GM08714 (cell line): Measurements from ENCODE around the gene ASTN2.

Experiments
- H3K4me3 ChIP-seq: fragments of 200-500 bp; sonication (Bioruptor generic); 2 replicates; pipeline ENCODE4 v1.5.1; 2014; ENCODE audit warnings: mild to moderate bottlenecking, low read length, inconsistent platforms
- ZNF274 ChIP-seq: IDR thresholded peaks from 2 replicates; pipeline ENCODE4 v1.6.1; 2012; ENCODE audit warnings: mild to moderate bottlenecking, low read depth, low read length

The ASTN2 gene

GRCh38 chr9:117060963-117061362 lies 353.9 kb downstream of the ASTN2 start:
- H3K4me3 ChIP-seq = no peak overlapping the region
- TF ChIP-seq ZNF274 = no peak

DNA sequence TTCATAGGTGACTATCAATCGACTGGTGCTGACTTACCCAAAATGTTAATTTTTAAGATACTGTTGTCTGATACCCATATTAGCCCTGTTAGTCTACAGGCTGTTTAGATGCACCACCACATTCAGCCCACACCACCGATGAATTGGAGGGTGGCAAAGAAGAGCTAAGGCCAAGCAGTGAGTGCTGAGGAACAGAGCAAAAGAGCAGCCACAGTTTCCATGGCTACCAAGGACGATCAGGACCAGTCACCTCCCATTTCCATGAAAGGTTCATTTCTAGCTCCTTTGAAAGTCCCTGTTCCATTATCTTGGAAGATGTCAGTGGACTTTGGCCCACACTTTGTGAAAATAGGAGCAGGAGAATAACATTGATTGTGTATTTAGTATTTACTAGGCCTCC lies 364.9 kb downstream of the ASTN2 start:
- H3K4me3 ChIP-seq = no peak overlapping the region
- TF ChIP-seq ZNF274 = no peak

- no peak for TF ChIP-seq ZNF274
- no peak overlapping the region for H3K4me3 ChIP-seq
These were observed 368.1 kb downstream of the ASTN2 start for GRCh38 chr9:117046666-117047327.

DNA sequence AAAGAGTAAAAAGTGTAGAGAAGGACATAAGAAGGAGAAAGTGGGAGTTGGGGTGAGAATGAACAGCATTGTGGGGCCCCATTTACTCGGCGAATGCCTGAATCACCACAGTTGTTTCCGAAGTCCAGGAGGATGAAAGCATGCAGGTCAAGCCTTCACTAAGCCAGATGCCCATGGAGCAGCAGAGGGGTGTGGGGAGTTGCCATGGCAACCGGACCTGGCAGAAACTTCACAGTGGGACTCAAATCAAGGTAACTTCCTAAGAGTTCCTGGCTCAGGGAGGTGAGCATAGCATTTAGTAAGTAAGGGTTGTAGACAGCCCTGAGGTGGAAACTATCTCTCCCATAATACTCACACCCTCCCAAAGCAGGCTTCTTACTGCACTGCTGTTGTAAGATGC lies 370.6 kb downstream of the ASTN2 start:
- H3K4me3 ChIP-seq = no peak overlapping the region
- no peak for TF ChIP-seq ZNF274

DNA sequence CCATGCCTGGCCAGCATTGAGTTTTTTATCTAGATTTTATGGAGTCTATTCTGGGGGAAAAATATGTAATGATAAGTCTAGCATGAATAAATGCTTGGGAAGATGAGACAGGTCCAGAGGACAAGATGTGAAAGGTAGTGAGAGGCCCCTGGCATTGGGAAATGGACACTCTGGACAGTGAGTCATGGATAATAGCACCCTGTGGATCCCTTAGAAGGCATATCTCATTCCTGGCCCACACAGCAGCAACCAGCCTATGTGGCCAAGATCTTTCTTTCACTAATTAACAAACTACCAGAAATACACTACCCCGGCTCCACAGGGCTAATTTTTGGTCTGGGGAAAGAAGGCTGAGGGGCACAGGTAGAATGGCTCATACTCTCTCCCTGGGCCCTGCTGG lies 371.7 kb downstream of the ASTN2 start:
- H3K4me3 ChIP-seq = no peak overlapping the region
- TF ChIP-seq ZNF274 = no peak

DNA sequence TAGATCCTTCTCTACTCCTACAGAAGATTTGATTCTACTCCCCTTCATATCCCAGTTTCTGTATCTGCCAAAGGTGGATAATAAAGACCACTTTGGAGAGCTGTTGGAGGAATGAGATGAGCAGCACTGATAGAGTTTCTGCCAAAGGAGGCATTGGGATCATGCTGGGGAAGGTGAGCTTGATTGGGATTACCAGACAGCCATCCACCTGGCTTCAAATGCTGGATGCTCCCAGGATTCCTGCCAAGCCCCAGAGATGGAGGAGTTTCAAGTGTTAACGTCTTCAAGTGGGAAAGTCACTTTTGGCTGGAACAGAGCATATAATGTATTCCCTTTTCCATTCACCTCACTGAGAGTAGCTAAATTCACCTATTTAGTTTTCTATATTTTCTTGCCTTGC lies 379.3 kb downstream of the ASTN2 start:
- no peak overlapping the region for H3K4me3 ChIP-seq
- TF ChIP-seq ZNF274 = no peak

DNA sequence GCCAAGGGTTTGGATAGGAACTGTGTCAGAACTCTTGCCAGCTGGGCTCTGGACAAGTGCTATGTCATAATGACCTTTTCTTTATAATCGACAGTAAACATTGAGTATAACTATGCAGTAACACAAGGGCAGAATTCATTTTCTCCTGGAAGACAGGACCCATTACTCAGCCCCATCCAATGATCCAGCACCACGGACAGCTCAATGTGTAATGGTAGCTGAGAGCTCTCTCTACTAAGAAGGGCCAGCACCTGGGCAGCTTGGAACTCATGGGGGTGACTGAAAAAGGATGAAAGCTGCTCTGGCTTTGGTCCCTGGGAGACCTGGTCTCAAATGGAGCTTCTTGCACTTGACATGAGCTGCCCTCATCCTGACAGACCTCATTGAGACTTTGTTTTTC lies 380.0 kb downstream of the ASTN2 start:
- TF ChIP-seq ZNF274 = no peak

DNA sequence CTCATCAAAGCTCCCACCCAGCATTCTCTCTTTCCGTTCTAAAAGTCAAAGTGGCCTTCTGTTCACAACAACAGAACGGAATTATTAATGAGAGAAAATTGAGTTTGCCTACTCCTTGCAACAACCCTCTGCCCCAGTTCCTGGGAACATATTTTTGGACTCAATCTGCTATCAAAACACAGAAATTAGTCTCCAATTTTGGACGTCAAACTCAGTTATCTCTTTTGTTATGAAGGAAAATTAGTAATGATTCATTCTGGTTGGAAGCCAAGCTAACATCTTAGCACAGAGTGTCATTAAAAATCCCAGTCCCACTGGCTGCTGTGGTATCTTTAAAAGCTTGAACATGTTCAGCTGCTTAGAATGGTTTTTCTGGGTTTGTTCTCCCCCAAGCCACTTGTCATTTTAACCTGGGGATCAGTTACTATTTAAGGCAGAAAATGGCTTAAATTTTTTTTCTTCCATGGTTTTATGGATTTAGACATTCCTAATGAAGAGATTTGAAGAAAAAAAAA lies 384.5 kb downstream of the ASTN2 start:
- no peak overlapping the region for H3K4me3 ChIP-seq
- no peak for TF ChIP-seq ZNF274

More for the DNA sequence above, 380.0 kb downstream of the ASTN2 start:
- H3K4me3 ChIP-seq = no peak overlapping the region

DNA sequence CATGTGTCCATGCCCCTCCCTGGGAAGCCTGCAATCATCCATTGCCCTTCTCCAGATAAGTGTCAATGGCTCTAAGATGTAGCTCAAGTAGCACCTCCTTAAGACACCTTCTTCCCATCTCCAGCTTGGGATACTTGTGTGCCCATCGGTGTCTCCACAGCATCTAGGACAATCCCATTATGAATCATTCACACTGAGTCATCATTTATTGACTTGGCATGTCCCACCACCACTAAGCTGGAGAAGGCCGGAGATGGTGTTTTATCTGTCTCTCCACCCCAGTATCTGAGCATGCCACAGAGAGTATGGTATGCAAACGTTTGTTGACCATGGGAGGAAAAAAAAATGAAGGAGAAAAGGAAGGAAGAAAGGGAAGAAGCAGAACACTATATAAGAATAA lies 385.5 kb downstream of the ASTN2 start:
- TF ChIP-seq ZNF274 = no peak
- H3K4me3 ChIP-seq = no peak overlapping the region

- H3K4me3 ChIP-seq = no peak overlapping the region
- no peak for TF ChIP-seq ZNF274
These were observed 386.6 kb downstream of the ASTN2 start for GRCh38 chr9:117028103-117028858.

GRCh38 chr9:117021906-117022305 lies 393.0 kb downstream of the ASTN2 start:
- H3K4me3 ChIP-seq = no peak overlapping the region
- TF ChIP-seq ZNF274 = no peak

GRCh38 chr9:117018966-117019617 lies 395.8 kb downstream of the ASTN2 start:
- no peak overlapping the region for H3K4me3 ChIP-seq
- no peak for TF ChIP-seq ZNF274

DNA sequence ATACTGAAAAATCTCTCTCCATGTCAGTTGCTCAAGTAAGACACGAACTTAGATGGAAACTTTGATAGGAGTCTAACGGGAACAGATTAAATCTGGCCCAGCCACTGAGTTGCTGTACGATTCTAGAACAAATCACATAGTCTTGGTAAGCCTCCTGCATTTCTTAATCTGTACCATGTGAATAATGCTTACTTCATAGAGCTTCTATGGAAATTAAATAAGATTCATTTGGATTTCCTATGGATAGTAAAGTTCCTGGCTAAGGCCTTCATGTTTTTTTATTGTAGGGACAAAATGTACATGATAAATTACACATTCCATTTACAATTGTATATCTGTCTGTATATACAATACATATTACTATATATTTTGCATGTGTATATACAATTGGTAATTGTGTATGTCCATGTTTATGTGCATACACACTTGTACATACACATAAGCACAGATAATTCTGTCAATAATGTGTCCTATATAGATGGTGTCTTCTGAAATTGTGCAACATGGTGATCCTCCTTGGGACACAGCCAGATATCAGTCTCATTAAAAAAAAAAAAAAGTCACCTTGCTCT lies 397.4 kb downstream of the ASTN2 start:
- no peak for TF ChIP-seq ZNF274
- H3K4me3 ChIP-seq = no peak overlapping the region

DNA sequence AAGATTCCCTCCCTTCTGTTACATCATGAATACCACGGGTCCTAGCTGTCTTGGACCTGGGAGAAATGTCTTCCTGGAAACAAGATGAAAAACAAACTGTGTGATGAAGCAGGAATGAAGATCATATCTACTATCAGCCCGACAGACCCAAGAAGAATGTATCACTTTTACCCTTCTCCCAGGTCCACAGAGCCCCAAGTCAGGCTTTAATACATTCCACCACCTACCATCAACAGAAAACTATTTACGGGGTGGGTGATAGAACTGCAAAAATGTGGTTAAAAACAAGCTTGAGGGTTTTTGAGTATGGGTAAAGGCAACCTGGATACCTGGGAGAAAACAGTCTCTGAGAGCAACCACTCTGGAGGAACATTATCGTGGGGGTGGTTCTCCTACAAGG lies 400.8 kb downstream of the ASTN2 start:
- no peak for TF ChIP-seq ZNF274
- no peak overlapping the region for H3K4me3 ChIP-seq

GRCh38 chr9:117013440-117013995 lies 401.3 kb downstream of the ASTN2 start:
- no peak for TF ChIP-seq ZNF274
- no peak overlapping the region for H3K4me3 ChIP-seq
